Ureter (tissue), 1 donor: ENCODE results near the gene IGDCC3. TPM values are rescaled to one million over a fixed set of nuclear protein-coding genes. Genes with fewer than 3 reads are reported as not detected.

Experiments
- DNase-seq: peaks from one replicate; pipeline ENCODE4 v3.0.0-alpha.2; 2020; ENCODE audit warnings: low spot score
- total RNA-seq: library from RNA; stranded (reverse); gene quantifications from one replicate; pipeline ENCODE4 v1.2.4, GENCODE V29; 2023
- donor health status: DM: yes; HTN: yes; CAD: no.

Gene IGDCC3
- total RNA-seq, result 1.6 TPM

GRCh38 chr15:65377976-65378366 lies at the start of gene IGDCC3:
TSS of gene IGDCC3 (minus strand) at chr15:65378002. CDS start at chr15:65377788, 214 bp downstream.
- DNase-seq, result no peak

GRCh38 chr15:65426216-65426853 lies 48.5 kb upstream of the IGDCC3 start:
- DNase-seq, result peak; percentile 32

- DNase-seq, result no peak
Observed at GRCh38 chr15:65424683-65425082, 46.9 kb upstream of the IGDCC3 start.

- no peak for DNase-seq
Observed at GRCh38 chr15:65423976-65424679, 46.3 kb upstream of the IGDCC3 start.

GRCh38 chr15:65423150-65423975 lies 45.6 kb upstream of the IGDCC3 start:
- DNase-seq, result no peak

- peak; percentile 59 for DNase-seq
Observed at GRCh38 chr15:65421360-65422215, 43.8 kb upstream of the IGDCC3 start.

GRCh38 chr15:65420975-65421359 lies 43.2 kb upstream of the IGDCC3 start:
- no peak for DNase-seq

GRCh38 chr15:65418596-65418995 lies 40.8 kb upstream of the IGDCC3 start:
- DNase-seq, result no peak

GRCh38 chr15:65416845-65417416 lies 39.1 kb upstream of the IGDCC3 start:
- no peak for DNase-seq

GRCh38 chr15:65414841-65415621 lies 37.2 kb upstream of the IGDCC3 start:
- DNase-seq, result no peak

GRCh38 chr15:65413760-65414144 lies 36.0 kb upstream of the IGDCC3 start:
- DNase-seq, result no peak

- DNase-seq, result no peak
Observed at GRCh38 chr15:65413051-65413759, 35.4 kb upstream of the IGDCC3 start.

GRCh38 chr15:65412556-65412955 lies 34.8 kb upstream of the IGDCC3 start:
- DNase-seq, result no peak

GRCh38 chr15:65411465-65412071 lies 33.8 kb upstream of the IGDCC3 start:
- DNase-seq, result no peak

GRCh38 chr15:65410972-65411371 lies 33.2 kb upstream of the IGDCC3 start:
- DNase-seq, result no peak

- no peak for DNase-seq
Observed at GRCh38 chr15:65410036-65410435, 32.2 kb upstream of the IGDCC3 start.

- no peak for DNase-seq
Observed at GRCh38 chr15:65409036-65409631, 31.3 kb upstream of the IGDCC3 start.

GRCh38 chr15:65408324-65409035 lies 30.7 kb upstream of the IGDCC3 start:
- DNase-seq, result no peak
